ENCODE measurements around the gene PAPSS2. TPM values are rescaled to one million over a fixed set of nuclear protein-coding genes. Genes with fewer than 3 reads are reported as not detected.

The PAPSS2 gene
- total RNA-seq, 1 experiment from 2014 or later: 14.6 TPM

GRCh38 chr10:87706731-87707130, 47.1 kb downstream of the PAPSS2 start (continued):
- TF ChIP-seq YY1 (IDR thresholded peaks at IDR 0.05; ENCODE audit: extremely low read depth, insufficient replicate concordance, low read depth, low read length) (no peak), ZNF274 (IDR thresholded peaks at IDR 0.05; ENCODE audit: low read depth, low read length) (no peak), EZH2 (IDR thresholded peaks at IDR 0.05) (no peak), CEBPB (IDR thresholded peaks at IDR 0.05; ENCODE audit: low read depth) (no peak), EZH2phosphoT487 (IDR thresholded peaks at IDR 0.05; ENCODE audit: borderline replicate concordance) (no peak), SRF (IDR thresholded peaks at IDR 0.05; ENCODE audit: low read depth) (no peak), EGR1 (IDR thresholded peaks at IDR 0.05; ENCODE audit: low read depth) (no peak)
- TF ChIP-seq, protein P1, sequence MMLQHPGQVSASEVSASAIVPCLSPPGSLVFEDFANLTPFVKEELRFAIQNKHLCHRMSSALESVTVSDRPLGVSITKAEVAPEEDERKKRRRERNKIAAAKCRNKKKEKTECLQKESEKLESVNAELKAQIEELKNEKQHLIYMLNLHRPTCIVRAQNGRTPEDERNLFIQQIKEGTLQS (IDR thresholded peaks at IDR 0.05): no peak
- TF ChIP-seq, protein P2, sequence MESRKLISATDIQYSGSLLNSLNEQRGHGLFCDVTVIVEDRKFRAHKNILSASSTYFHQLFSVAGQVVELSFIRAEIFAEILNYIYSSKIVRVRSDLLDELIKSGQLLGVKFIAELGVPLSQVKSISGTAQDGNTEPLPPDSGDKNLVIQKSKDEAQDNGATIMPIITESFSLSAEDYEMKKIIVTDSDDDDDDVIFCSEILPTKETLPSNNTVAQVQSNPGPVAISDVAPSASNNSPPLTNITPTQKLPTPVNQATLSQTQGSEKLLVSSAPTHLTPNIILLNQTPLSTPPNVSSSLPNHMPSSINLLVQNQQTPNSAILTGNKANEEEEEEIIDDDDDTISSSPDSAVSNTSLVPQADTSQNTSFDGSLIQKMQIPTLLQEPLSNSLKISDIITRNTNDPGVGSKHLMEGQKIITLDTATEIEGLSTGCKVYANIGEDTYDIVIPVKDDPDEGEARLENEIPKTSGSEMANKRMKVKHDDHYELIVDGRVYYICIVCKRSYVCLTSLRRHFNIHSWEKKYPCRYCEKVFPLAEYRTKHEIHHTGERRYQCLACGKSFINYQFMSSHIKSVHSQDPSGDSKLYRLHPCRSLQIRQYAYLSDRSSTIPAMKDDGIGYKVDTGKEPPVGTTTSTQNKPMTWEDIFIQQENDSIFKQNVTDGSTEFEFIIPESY (IDR thresholded peaks at IDR 0.05; ENCODE audit: extremely low read depth, insufficient replicate concordance, low read length): no peak

- no peak overlapping the region for H3K4me2 ChIP-seq (ENCODE audit: low read length)
- ATAC-seq (no peak), DNase-seq (ENCODE audit: low read depth, low spot score) (no peak)
- no peak overlapping the region for H3K27ac ChIP-seq (ENCODE audit: low read depth, low read length)
- intact Hi-C loops (cut with micrococcal nuclease): no loop called here
- no TSS peak for BruUV-seq (replicated peaks)
- no peaks in the 10 kb centered on the region for H3K27me3 ChIP-seq (ENCODE audit: insufficient read depth, low read length)
- no peak overlapping the region for H2AFZ ChIP-seq (ENCODE audit: low read depth, low read length, poor library complexity, severe bottlenecking)
- H3K79me2 ChIP-seq (ENCODE audit: insufficient read depth, low read length): no peaks in the 10 kb centered on the region
- H4K20me1 ChIP-seq (ENCODE audit: insufficient read depth): no peaks in the 10 kb centered on the region
- CTCF ChIA-PET: no interaction called here
- no peak overlapping the region for H3K4me3 ChIP-seq (replicated peaks in 1 of 2; ENCODE audit: low read depth in 1 of 2, low read length in 2 of 2)
- no peak for TF ChIP-seq SP1 (IDR thresholded peaks at IDR 0.05; ENCODE audit: low read depth)
- no peak for TF ChIP-seq MAX (IDR thresholded peaks at IDR 0.05)
- TF ChIP-seq EZH2phosphoT487 (IDR thresholded peaks at IDR 0.05; ENCODE audit: borderline replicate concordance): no peak
- TF ChIP-seq RAD21 (IDR thresholded peaks at IDR 0.05; ENCODE audit: low read depth): no peak
- TF ChIP-seq SRF (IDR thresholded peaks at IDR 0.05; ENCODE audit: low read depth): no peak
- TF ChIP-seq TCF7L2 (IDR thresholded peaks at IDR 0.05; ENCODE audit: borderline replicate concordance, extremely low read depth, insufficient read depth, insufficient read length): no peak
- POLR2A ChIA-PET: no interaction called here
- RAD21 ChIA-PET (ENCODE audit: low non-redundant PET in 1 of 2, low total read pairs in 2 of 2, uncharacterized antibody in 2 of 2, unreplicated experiment in 2 of 2): no interaction called here
- H3K9ac ChIP-seq (ENCODE audit: low read length): no peak overlapping the region
- no peaks in the 10 kb centered on the region for H3K36me3 ChIP-seq (ENCODE audit: control insufficient read depth in 1 of 2, insufficient read depth in 2 of 2, low read length in 2 of 2)
- peaks cover 5 to 16% of the 10 kb centered on the region in 2 experiments; a peak in 3 of 4 replicates for H3K4me1 ChIP-seq (ENCODE audit: control insufficient read depth in 1 of 2, insufficient read depth in 2 of 2, low read length in 2 of 2)
- H3K9me3 ChIP-seq (ENCODE audit: control insufficient read depth in 1 of 2, insufficient read depth in 1 of 2, low read depth in 1 of 2, low read length in 2 of 2): no peaks in the 10 kb centered on the region
- no peaks in the 10 kb centered on the region for H3K9me2 ChIP-seq (ENCODE audit: insufficient read depth)
Observed at GRCh38 chr10:87707254-87707653, 47.6 kb downstream of the PAPSS2 start.
